ENCODE measurements around the gene CHST11.
"Not testable (repeated sequence)": the region's sequence is repeated elsewhere in the genome, so short reads cannot be mapped to it uniquely, and the experiment has no call there.

The CHST11 gene

GRCh38 chr12:104555648-104556047 is 98.9 kb downstream of the CHST11 start:
- Histone ChIP-seq H3K9ac (no peak overlapping the region), H3K9me3 (peaks cover 28% of the 10 kb centered on the region), H3K36me3 (peaks cover 78% of the 10 kb centered on the region), H3K4me2 (no peak overlapping the region), H4K20me1 (peaks cover 98% of the 10 kb centered on the region), H3K27me3 (no peaks in the 10 kb centered on the region), H3K27ac (peak overlapping the region; percentile 13; the same call in 1 of the 2 replicates), H3K4me3 (no peak overlapping the region), H3K4me1 (no peaks in the 10 kb centered on the region)
- TF ChIP-seq Cebpa-rat (IDR thresholded peaks at IDR 0.05), result no peak

- H3K4me2 ChIP-seq, result no peak overlapping the region
- H3K27me3 ChIP-seq, result no peaks in the 10 kb centered on the region
- no peaks in the 10 kb centered on the region for H3K4me1 ChIP-seq
- no peak overlapping the region for H3K9ac ChIP-seq
- 0 out of 2 replicates have a peak overlapping the region, but pooled peaks have one; percentile 26 for H3K27ac ChIP-seq
- no peak for TF ChIP-seq Cebpa-rat (IDR thresholded peaks at IDR 0.05)
- H3K36me3 ChIP-seq, result peaks cover 78% of the 10 kb centered on the region
- no peak overlapping the region for H3K4me3 ChIP-seq
- peaks cover 98% of the 10 kb centered on the region for H4K20me1 ChIP-seq
- H3K9me3 ChIP-seq, result peaks cover 27% of the 10 kb centered on the region
These were observed 100.9 kb downstream of the CHST11 start for GRCh38 chr12:104557488-104558195.

- peaks cover 77% of the 10 kb centered on the region for H3K36me3 ChIP-seq
- H3K9me3 ChIP-seq, result peaks cover 38% of the 10 kb centered on the region
- no peak overlapping the region for H3K4me3 ChIP-seq
- no peaks in the 10 kb centered on the region for H3K27me3 ChIP-seq
- H3K9ac ChIP-seq, result no peak overlapping the region
- no peak for TF ChIP-seq Cebpa-rat (IDR thresholded peaks at IDR 0.05)
- no peak overlapping the region for H3K4me2 ChIP-seq
- H4K20me1 ChIP-seq, result peaks cover 95% of the 10 kb centered on the region
- H3K27ac ChIP-seq, result no peak overlapping the region
- peaks cover 10% of the 10 kb centered on the region for H3K4me1 ChIP-seq
These were observed 104.1 kb downstream of the CHST11 start for GRCh38 chr12:104560881-104561280.

- H3K4me3 ChIP-seq, result no peak overlapping the region
- H3K36me3 ChIP-seq, result peaks cover 68% of the 10 kb centered on the region
- H3K9ac ChIP-seq, result no peak overlapping the region
- no peak for TF ChIP-seq Cebpa-rat (IDR thresholded peaks at IDR 0.05)
- peaks cover 95% of the 10 kb centered on the region for H4K20me1 ChIP-seq
- peaks cover 38% of the 10 kb centered on the region for H3K9me3 ChIP-seq
- H3K4me1 ChIP-seq, result peaks cover 29% of the 10 kb centered on the region
- no peak overlapping the region for H3K4me2 ChIP-seq
- H3K27ac ChIP-seq, result no peak overlapping the region
- H3K27me3 ChIP-seq, result no peaks in the 10 kb centered on the region
These were observed 106.0 kb downstream of the CHST11 start for GRCh38 chr12:104562763-104563162.

GRCh38 chr12:104564662-104565061 is 107.9 kb downstream of the CHST11 start:
- not testable (repeated sequence) for H3K9ac ChIP-seq, H3K27ac ChIP-seq, H3K4me3 ChIP-seq, H3K4me2 ChIP-seq, H3K27me3 ChIP-seq
- Histone ChIP-seq H3K4me1 (peaks cover 48% of the 10 kb centered on the region), H4K20me1 (peaks cover 96% of the 10 kb centered on the region), H3K36me3 (peaks cover 54% of the 10 kb centered on the region), H3K9me3 (peaks cover 38% of the 10 kb centered on the region)

GRCh38 chr12:104565606-104566243 is 109.0 kb downstream of the CHST11 start:
- Histone ChIP-seq H3K9ac (peak overlapping the region; percentile 0; the same call in 1 of the 2 replicates), H4K20me1 (peaks cover 96% of the 10 kb centered on the region), H3K9me3 (peaks cover 38% of the 10 kb centered on the region), H3K4me2 (peak overlapping the region; percentile 34), H3K27me3 (no peaks in the 10 kb centered on the region), H3K27ac (peak overlapping the region; percentile 32), H3K4me1 (peaks cover 59% of the 10 kb centered on the region), H3K36me3 (peaks cover 44% of the 10 kb centered on the region), H3K4me3 (no peak overlapping the region)
- no peak for TF ChIP-seq Cebpa-rat (IDR thresholded peaks at IDR 0.05)

- Histone ChIP-seq H3K27me3 (no peaks in the 10 kb centered on the region), H3K4me3 (no peak overlapping the region), H3K9ac (peak overlapping the region; percentile 0; the same call in 1 of the 2 replicates), H3K27ac (peak overlapping the region; percentile 32; the same call in 1 of the 2 replicates), H3K4me1 (peaks cover 66% of the 10 kb centered on the region), H3K4me2 (peak overlapping the region; percentile 34), H4K20me1 (peaks cover 96% of the 10 kb centered on the region), H3K36me3 (peaks cover 37% of the 10 kb centered on the region), H3K9me3 (peaks cover 37% of the 10 kb centered on the region)
- TF ChIP-seq Cebpa-rat (IDR thresholded peaks at IDR 0.05), result no peak
These were observed 109.7 kb downstream of the CHST11 start for GRCh38 chr12:104566244-104566993.

GRCh38 chr12:104567832-104568486 is 111.2 kb downstream of the CHST11 start:
- TF ChIP-seq Cebpa-rat (IDR thresholded peaks at IDR 0.05), result no peak
- H3K4me2 ChIP-seq, result peak overlapping the region; percentile 88
- no peaks in the 10 kb centered on the region for H3K27me3 ChIP-seq
- peaks cover 22% of the 10 kb centered on the region for H3K9me3 ChIP-seq
- peaks cover 69% of the 10 kb centered on the region for H3K4me1 ChIP-seq
- H3K36me3 ChIP-seq, result peaks cover 22% of the 10 kb centered on the region
- H3K9ac ChIP-seq, result no peak overlapping the region
- peaks cover 85% of the 10 kb centered on the region for H4K20me1 ChIP-seq
- peak overlapping the region; percentile 41 for H3K27ac ChIP-seq
- H3K4me3 ChIP-seq, result no peak overlapping the region

- no peak for TF ChIP-seq Cebpa-rat (IDR thresholded peaks at IDR 0.05)
- no peak overlapping the region for H3K9ac ChIP-seq
- peaks cover 69% of the 10 kb centered on the region for H3K4me1 ChIP-seq
- peaks cover 80% of the 10 kb centered on the region for H4K20me1 ChIP-seq
- H3K36me3 ChIP-seq, result peaks cover 17% of the 10 kb centered on the region
- H3K4me2 ChIP-seq, result peak overlapping the region; percentile 88
- peak overlapping the region; percentile 41 for H3K27ac ChIP-seq
- no peaks in the 10 kb centered on the region for H3K27me3 ChIP-seq
- H3K9me3 ChIP-seq, result peaks cover 16% of the 10 kb centered on the region
- H3K4me3 ChIP-seq, result no peak overlapping the region
These were observed 111.7 kb downstream of the CHST11 start for GRCh38 chr12:104568487-104568868.
